H9 (cell line): ENCODE data around the gene PARP8. TPM values are rescaled to one million over a fixed set of nuclear protein-coding genes. Genes with fewer than 3 reads are reported as not detected.

Experiments
- DNase-seq: peaks from one replicate; pipeline ENCODE4 v3.0.0-alpha.2; 2017
- H2AFZ ChIP-seq: one replicate; pipeline ENCODE4 v1.6.1; 2013; ENCODE audit warnings: mild to moderate bottlenecking, low read length, control low read depth, moderate library complexity
- H2AK5ac ChIP-seq: 2 replicates; pipeline ENCODE4 v1.6.1; 2013; ENCODE audit warnings: low read length, control low read depth, mixed read lengths; ENCODE audit not compliant: insufficient read length
- H2BK120ac ChIP-seq: one replicate; pipeline ENCODE4 v1.6.1; 2013; ENCODE audit warnings: low read depth, mild to moderate bottlenecking, low read length, control low read depth, inconsistent platforms; ENCODE audit not compliant: poor library complexity, severe bottlenecking
- H2BK12ac ChIP-seq: 2 replicates; pipeline ENCODE4 v1.6.1; 2013; ENCODE audit warnings: low read length, control low read depth, mixed read lengths, low read depth; ENCODE audit not compliant: insufficient read length
- H2BK15ac ChIP-seq: 2 replicates; pipeline ENCODE4 v1.6.1; 2013; ENCODE audit warnings: low read depth, low read length, control low read depth
- H2BK20ac ChIP-seq: one replicate; pipeline ENCODE4 v1.6.1; 2013; ENCODE audit warnings: low read depth, mild to moderate bottlenecking, low read length, control low read depth, inconsistent platforms; ENCODE audit not compliant: poor library complexity, severe bottlenecking
- H2BK5ac ChIP-seq: 2 replicates; pipeline ENCODE4 v1.6.1; 2013; ENCODE audit warnings: low read length, control low read depth, mixed read lengths; ENCODE audit not compliant: insufficient read length
- H3K14ac ChIP-seq: 2 replicates; pipeline ENCODE4 v1.6.1; 2013; ENCODE audit warnings: low read length, control low read depth; ENCODE audit not compliant: insufficient read depth
- H3K18ac ChIP-seq: 2 replicates; pipeline ENCODE4 v1.6.1; 2013; ENCODE audit warnings: low read depth, mild to moderate bottlenecking, mixed read lengths, low read length, control low read depth; ENCODE audit not compliant: insufficient read length
- H3K23ac ChIP-seq: 2 replicates; pipeline ENCODE4 v1.6.1; 2013; ENCODE audit warnings: low read length, control low read depth, mixed read lengths, low read depth; ENCODE audit not compliant: insufficient read length
- H3K23me2 ChIP-seq: 2 replicates; pipeline ENCODE4 v1.6.1; 2013; ENCODE audit warnings: low read depth, mild to moderate bottlenecking, mixed read lengths, low read length, control low read depth; ENCODE audit not compliant: insufficient read length, poor library complexity, severe bottlenecking
- H3K27ac ChIP-seq: 2 replicates; pipeline ENCODE4 v1.5.1; 2013; ENCODE audit warnings: low read length, control low read depth, mixed read lengths, low read depth; ENCODE audit not compliant: insufficient read length
- H3K27me3 ChIP-seq: 2 replicates; pipeline ENCODE4 v1.6.1; 2013; ENCODE audit warnings: low read length, control low read depth, inconsistent platforms; ENCODE audit not compliant: insufficient read depth
- H3K4ac ChIP-seq: 2 replicates; pipeline ENCODE4 v1.6.1; 2013; ENCODE audit warnings: low read depth, mild to moderate bottlenecking, control low read depth, inconsistent platforms, low read length, moderate library complexity
- H3K4me1 ChIP-seq: 2 replicates; pipeline ENCODE4 v1.6.1; 2013; ENCODE audit warnings: low read length, control low read depth, inconsistent platforms; ENCODE audit not compliant: insufficient read depth
- H3K4me2 ChIP-seq: 2 replicates; pipeline ENCODE4 v1.6.1; 2013; ENCODE audit warnings: low read length, control low read depth, mixed read lengths; ENCODE audit not compliant: insufficient read length, insufficient read depth
- H3K56ac ChIP-seq: 2 replicates; pipeline ENCODE4 v1.6.1; 2013; ENCODE audit warnings: low read depth, mild to moderate bottlenecking, mixed read lengths, low read length, control low read depth; ENCODE audit not compliant: insufficient read length
- H3K79me1 ChIP-seq: 2 replicates; pipeline ENCODE4 v1.6.1; 2013; ENCODE audit warnings: low read depth, mild to moderate bottlenecking, moderate library complexity, low read length, control low read depth, inconsistent platforms; ENCODE audit not compliant: insufficient read depth, poor library complexity, severe bottlenecking
- H3K79me2 ChIP-seq: 2 replicates; pipeline ENCODE4 v1.6.1; 2013; ENCODE audit warnings: low read length, control low read depth, inconsistent platforms; ENCODE audit not compliant: insufficient read depth
- H3K9ac ChIP-seq: 2 replicates; pipeline ENCODE4 v1.6.1; 2013; ENCODE audit warnings: low read length, control low read depth, mixed read lengths; ENCODE audit not compliant: insufficient read length; ENCODE audit errors: extremely low read depth
- H3K9me3 ChIP-seq: one replicate; pipeline ENCODE4 v1.6.1; 2013; ENCODE audit warnings: low read depth, low read length, inconsistent platforms; ENCODE audit not compliant: control insufficient read depth
- H3T11ph ChIP-seq: one replicate; pipeline ENCODE4 v1.6.1; 2013; ENCODE audit warnings: mild to moderate bottlenecking, low read length, control low read depth, inconsistent platforms
- H4K20me1 ChIP-seq: one replicate; pipeline ENCODE4 v1.6.1; 2013; ENCODE audit not compliant: control insufficient read depth, insufficient read length, insufficient read depth
- H4K5ac ChIP-seq: 2 replicates; pipeline ENCODE4 v1.6.1; 2013; ENCODE audit warnings: low read depth, mild to moderate bottlenecking, mixed read lengths, low read length, control low read depth; ENCODE audit not compliant: insufficient read length
- H4K8ac ChIP-seq: replicated peaks from 2 replicates; pipeline ENCODE4 v1.6.1; 2013; ENCODE audit warnings: low read length, control low read depth, mixed read lengths, low read depth; ENCODE audit not compliant: insufficient read length
- H4K91ac ChIP-seq: 2 replicates; pipeline ENCODE4 v1.6.1; 2013; ENCODE audit warnings: low read depth, mild to moderate bottlenecking, moderate library complexity, mixed read lengths, low read length, control low read depth; ENCODE audit not compliant: insufficient read length
- H3K27ac Mint-ChIP-seq, 3 experiments: 2 replicates in 2 of 3; 3 replicates in 1 of 3; pipeline ENCODE4 v1.8.0; 2020 to 2021; ENCODE audit warnings: mixed read lengths in 3 of 3, mild to moderate bottlenecking in 1 of 3, moderate library complexity in 1 of 3
- H3K27me3 Mint-ChIP-seq: 2 replicates; pipeline ENCODE4 v1.8.0; 2021; ENCODE audit warnings: low read depth, mild to moderate bottlenecking, moderate library complexity, mixed read lengths
- H3K36me3 Mint-ChIP-seq, 3 experiments: 2 replicates in 2 of 3; 3 replicates in 1 of 3; pipeline ENCODE4 v1.8.0; 2020 to 2021; ENCODE audit warnings: low read depth in 3 of 3, mixed read lengths in 3 of 3; ENCODE audit not compliant: insufficient read depth in 1 of 3
- H3K4me1 Mint-ChIP-seq, 2 experiments: 2 replicates each; pipeline ENCODE4 v1.8.0; 2020; ENCODE audit warnings: mixed read lengths in 2 of 2
- H3K4me3 Mint-ChIP-seq, 2 experiments: 2 replicates in 1 of 2; 3 replicates in 1 of 2; pipeline ENCODE4 v1.8.0; 2020 to 2021; ENCODE audit warnings: mild to moderate bottlenecking in 2 of 2, mixed read lengths in 2 of 2, moderate library complexity in 1 of 2
- H3K9me3 Mint-ChIP-seq, 2 experiments: 2 replicates in 1 of 2; 3 replicates in 1 of 2; pipeline ENCODE4 v1.8.0; 2020; ENCODE audit warnings: mild to moderate bottlenecking in 2 of 2, mixed read lengths in 2 of 2, moderate library complexity in 1 of 2
- CTCF ChIP-seq: fragments of 200-600 bp; sonication (generic); conservative IDR thresholded peaks from 3 replicates; pipeline ENCODE4 v1.8.0; 2021; ENCODE audit warnings: antibody characterized with exemption, mild to moderate bottlenecking
- WGBS: extraction: QIAGEN DNeasy Blood & Tissue Kit; methylation state at CpG from one replicate; pipeline ENCODE4 v1.1.7; 2013; ENCODE audit warnings: missing lambda C conversion rate, low lambda C conversion rate, mixed read lengths; ENCODE audit not compliant: insufficient read length; ENCODE audit errors: extremely low coverage; 5-methylcytosine and 5-hydroxymethylcytosine counted together
- total RNA-seq: library from RNA; stranded (reverse); gene quantifications from 2 replicates; pipeline ENCODE4 v1.2.1, GENCODE V29; 2021

Gene PARP8
- total RNA-seq, 1 experiment from 2014 or later: 34.0 TPM

GRCh38 chr5:50715001-50715400, 48.6 kb downstream of the PARP8 start:
- H3K27me3 Mint-ChIP-seq: no peaks in the 10 kb centered on the region
- no peak for TF ChIP-seq CTCF
- H3K27ac ChIP-seq: no peak overlapping the region

More at GRCh38 chr5:50715001-50715400, 48.6 kb downstream of the PARP8 start:
- H3K18ac ChIP-seq: no peak overlapping the region
- no peaks in the 10 kb centered on the region for H3K9me3 ChIP-seq
- no peak overlapping the region for H2BK15ac ChIP-seq
- Mint-ChIP-seq H3K4me1 (peaks cover 26 to 35% of the 10 kb centered on the region in 2 experiments), H3K27ac (peak overlapping the region in 2 of 3 experiments; percentile 29 to 78; a peak in 4 of 7 replicates), H3K9me3 (no peaks in the 10 kb centered on the region), H3K4me3 (no peak overlapping the region), H3K36me3 (no peaks in the 10 kb centered on the region; a peak in 1 of 7 replicates)
- H2AK5ac ChIP-seq: no peak overlapping the region
- no peak overlapping the region for H4K91ac ChIP-seq
- H3K4me1 ChIP-seq: no peaks in the 10 kb centered on the region; the same call in 1 of the 2 replicates
- H2BK12ac ChIP-seq: no peak overlapping the region
- H3K23me2 ChIP-seq: no peaks in the 10 kb centered on the region
- H4K5ac ChIP-seq: no peak overlapping the region
- H3K79me2 ChIP-seq: peaks cover 6% of the 10 kb centered on the region; the same call in 1 of the 2 replicates
- no peak overlapping the region for H3K56ac ChIP-seq
- H3K23ac ChIP-seq: no peak overlapping the region
- no peak overlapping the region for H3K9ac ChIP-seq
- no CpG with 5 or more reads among the region's 5 CpGs for WGBS
- H3K27me3 ChIP-seq: no peaks in the 10 kb centered on the region
- no peak overlapping the region for H4K8ac ChIP-seq
- no peak overlapping the region for H3K4ac ChIP-seq
- no peak overlapping the region for H2AFZ ChIP-seq
- H3T11ph ChIP-seq: no peak overlapping the region
- H4K20me1 ChIP-seq: no peaks in the 10 kb centered on the region
- no peak overlapping the region for H3K14ac ChIP-seq
- H3K79me1 ChIP-seq: no peaks in the 10 kb centered on the region
- no peak overlapping the region for H2BK5ac ChIP-seq
- H2BK120ac ChIP-seq: no peak overlapping the region
- H3K4me2 ChIP-seq: no peak overlapping the region
- DNase-seq: no peak
- H2BK20ac ChIP-seq: no peak overlapping the region
